Astrocyte of the hippocampus (primary cell): ENCODE data around the gene TAS2R40.

Experiments used
- DNase-seq: peaks from one replicate; pipeline ENCODE4 v3.0.0; 2011; ENCODE audit warnings: low read depth, low spot score

Gene TAS2R40

DNA sequence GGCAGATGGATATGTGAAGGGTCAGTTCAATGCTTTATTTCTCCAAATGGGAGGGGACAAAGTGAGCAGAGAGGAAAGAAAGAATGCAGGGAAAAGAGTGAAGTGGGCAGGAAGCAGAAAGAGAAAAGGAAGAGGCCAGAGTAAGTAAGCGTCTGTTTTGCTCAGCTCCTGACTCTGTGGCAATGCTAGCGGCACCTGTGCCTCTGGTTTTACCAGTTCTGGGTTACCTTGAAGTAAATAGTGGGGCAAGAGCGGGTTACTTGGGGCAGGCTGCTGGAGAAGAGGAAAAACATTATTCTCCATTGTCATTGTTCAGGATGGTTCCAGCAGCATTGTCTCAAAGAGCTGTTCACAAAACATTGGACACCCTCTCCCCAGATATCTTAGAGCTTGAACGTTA lies 1.9 kb downstream of the TAS2R40 start:
- DNase-seq: no peak

GRCh38 chr7:143225047-143225446 lies 3.2 kb downstream of the TAS2R40 start:
- no peak for DNase-seq

DNA sequence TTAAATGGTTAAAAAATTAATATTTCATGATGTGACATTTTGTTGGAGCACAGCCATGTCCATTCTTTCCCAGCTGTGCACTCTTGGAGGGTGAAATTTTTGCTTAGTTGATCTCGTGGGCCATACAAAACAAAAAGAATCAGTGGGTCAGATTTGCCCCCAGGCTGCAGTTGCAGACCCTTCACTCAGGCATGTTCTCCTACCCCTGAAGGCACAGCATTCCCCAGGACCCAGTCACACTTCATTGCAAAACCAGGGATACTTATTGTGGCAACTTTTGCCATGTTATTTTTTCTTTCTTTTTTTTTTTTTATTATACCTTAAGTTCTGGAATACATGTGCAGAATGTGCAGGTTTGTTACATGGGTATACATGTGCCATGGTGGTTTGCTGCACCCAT lies 6.0 kb downstream of the TAS2R40 start:
- no peak for DNase-seq

DNA sequence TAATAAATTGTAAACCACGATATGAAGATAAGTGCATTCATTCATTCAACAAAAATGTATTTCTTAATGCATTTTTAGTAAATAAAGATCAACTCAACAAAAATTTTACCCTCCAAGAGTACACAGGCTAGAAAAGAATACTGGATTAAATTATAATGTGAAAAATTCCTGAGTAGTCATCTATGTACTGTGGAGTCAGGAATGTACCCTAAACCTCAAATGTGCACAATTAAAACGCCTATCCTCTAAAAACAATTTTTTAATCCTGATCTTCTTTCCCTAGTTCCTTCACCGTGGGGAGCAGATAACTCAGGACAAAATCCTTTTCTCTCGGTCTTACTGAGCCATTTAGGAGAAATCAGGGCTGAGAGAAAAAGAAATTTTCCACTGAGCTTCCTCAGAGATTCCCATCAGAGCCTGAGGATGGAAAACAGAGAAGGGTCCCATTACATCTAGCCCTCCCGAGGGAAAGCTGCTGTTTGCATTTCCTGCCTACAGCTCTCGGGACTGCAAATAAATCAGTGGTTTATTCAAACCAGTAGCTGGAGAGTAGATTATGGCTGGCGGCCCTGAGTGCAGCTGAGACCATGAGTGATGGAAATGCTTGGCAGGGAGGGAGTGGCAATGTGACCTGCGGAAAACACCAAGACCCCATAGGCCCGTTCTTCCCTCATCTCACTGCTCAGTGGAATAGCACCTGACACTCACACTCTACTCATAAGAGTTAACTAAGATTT lies 7.4 kb downstream of the TAS2R40 start:
- no peak for DNase-seq

- DNase-seq: no peak
Measured at GRCh38 chr7:143230602-143231457, 9.0 kb downstream of the TAS2R40 start.

GRCh38 chr7:143233816-143234532 lies 12.1 kb downstream of the TAS2R40 start:
- no peak for DNase-seq

DNA sequence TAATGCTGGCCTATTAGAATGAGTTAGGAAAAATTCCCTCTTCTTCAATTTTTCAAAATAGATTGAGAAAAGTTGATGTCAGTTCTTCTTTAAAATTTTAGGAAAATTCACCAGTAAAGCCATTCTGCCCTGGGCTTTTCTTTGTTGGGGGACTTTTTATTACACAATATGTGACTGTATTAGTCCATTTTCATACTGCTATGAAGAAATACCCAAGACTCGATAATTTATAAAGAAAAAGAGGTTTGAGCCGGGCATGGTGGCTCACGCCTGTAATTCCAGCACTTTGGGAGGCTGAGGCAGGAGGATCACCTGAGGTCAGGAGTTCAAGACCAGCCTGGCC lies 12.7 kb downstream of the TAS2R40 start:
- no peak for DNase-seq

GRCh38 chr7:143235561-143235960 lies 13.7 kb downstream of the TAS2R40 start:
- DNase-seq: no peak

GRCh38 chr7:143236408-143236990 lies 14.7 kb downstream of the TAS2R40 start:
- no peak for DNase-seq

DNA sequence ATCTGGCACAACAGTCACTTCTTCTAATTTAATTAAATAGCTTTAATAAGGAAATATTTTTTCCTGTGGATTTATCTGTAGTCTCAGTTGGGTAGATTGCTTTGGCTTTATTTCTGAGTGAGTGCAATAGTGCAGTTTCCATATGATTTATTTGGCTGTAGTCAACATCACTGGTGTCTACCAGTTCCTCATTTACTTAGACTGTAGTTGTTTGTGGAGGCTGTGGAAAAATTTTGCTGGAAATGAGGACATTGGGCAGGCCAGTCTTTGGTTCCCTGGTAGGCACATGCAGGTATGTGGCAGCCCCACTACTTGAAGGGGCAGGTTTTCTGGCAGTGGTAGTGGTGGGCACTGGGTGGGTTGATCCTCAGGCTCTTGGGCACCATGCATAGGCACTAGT lies 15.5 kb downstream of the TAS2R40 start:
- DNase-seq: no peak

GRCh38 chr7:143238289-143238980 lies 16.6 kb downstream of the TAS2R40 start:
- DNase-seq: no peak

GRCh38 chr7:143239813-143240212 lies 18.0 kb downstream of the TAS2R40 start:
- no peak for DNase-seq

GRCh38 chr7:143240291-143241168 lies 18.7 kb downstream of the TAS2R40 start:
- DNase-seq: peak; percentile 89

DNA sequence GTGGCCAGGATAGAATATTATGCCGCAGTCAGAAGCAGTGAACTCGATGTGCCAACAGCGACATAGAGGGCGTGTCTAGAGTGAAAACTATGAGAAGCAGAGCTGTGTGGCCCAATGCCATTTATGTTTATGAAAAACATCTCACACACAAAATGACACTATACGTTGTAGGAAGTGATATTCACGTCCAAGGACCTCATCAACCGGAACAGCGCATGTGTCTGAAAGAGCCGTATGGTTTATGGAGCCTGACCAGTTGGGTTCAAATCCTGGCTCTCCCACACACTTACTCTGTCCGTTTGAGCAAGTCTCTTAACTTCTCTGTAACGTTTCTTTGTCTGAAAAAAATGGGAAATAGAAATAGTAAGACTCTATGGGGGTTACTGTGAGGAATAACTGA lies 20.5 kb downstream of the TAS2R40 start:
- no peak for DNase-seq

DNA sequence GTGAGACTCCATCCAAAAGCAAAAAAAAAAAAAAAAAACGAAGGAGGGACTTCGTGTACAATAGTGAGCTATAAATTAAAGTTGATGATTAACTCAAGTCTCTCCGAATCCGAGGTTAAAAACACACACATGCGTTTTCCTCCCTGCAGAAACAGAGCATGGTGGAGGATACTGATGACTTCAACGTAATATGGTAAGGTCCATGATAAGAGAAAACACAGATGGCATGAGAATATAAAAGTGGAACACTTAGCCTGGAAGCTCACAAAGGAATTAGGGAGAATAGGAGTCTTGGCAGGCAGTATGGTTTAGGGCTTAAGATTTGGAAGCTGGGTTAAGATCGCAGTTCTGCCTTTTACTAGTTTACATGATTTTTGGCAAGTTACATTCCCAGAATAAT lies 21.3 kb downstream of the TAS2R40 start:
- DNase-seq: no peak

DNA sequence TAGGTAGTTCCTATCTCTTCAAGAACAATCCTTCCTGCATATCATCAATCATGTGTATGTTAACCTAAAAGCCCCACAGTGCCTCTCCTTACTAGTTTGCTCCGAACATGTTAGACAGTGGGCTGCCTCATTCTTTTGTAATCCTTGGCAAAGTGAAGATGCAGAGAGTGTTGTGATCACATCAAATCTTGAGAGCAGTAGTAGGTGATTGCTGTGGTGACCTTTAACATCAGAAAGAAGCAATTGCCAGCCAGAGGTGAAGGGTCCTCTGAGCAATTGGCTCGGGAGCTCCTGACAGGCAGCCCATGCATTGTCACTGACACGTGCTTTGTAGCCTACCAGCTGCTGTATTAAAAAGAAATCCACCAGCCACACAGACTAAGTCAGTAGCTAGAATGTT lies 21.8 kb downstream of the TAS2R40 start:
- no peak for DNase-seq

DNA sequence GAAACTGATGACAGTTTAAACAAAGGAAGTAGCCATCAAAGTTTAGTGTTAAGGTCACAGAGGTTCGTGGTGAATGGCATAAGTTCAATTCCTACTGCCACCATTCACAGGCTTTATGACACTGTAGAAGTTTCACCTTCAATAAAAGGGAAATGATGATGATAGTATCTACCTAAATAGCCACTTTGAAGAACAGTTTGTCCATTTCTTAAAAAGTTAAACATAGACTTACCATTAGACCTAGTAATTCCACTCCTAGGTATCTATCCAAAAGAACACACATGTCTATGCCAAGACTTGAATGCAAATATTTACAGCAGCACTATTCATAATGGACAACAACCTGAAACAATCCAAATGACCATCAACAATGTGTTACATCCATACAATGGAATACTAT lies 22.5 kb downstream of the TAS2R40 start:
- DNase-seq: no peak

- DNase-seq: no peak
Measured at GRCh38 chr7:143245123-143245522, 23.3 kb downstream of the TAS2R40 start.

DNA sequence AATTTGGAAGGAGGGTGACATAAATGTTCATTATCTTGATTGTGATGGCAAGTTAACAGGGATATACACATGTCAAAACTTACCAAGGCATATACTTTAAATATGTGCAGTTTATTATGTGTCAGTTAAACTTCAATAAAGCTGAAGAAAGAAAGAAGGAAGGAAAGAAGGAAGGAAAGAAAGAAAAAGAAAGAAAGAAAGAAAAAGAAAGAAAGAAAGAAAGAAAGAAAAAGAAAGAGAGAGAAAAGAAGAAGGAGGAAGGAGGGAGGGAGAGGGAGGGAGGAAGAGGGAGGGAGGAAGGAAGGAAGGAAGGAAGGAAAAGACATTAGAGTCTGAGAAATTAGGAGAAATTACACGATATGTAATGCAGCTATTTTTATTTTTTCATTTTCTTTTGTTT lies 25.5 kb downstream of the TAS2R40 start:
- no peak for DNase-seq

GRCh38 chr7:143248761-143249354 lies 27.0 kb downstream of the TAS2R40 start:
- DNase-seq: no peak
